Stimulated activated CD4-positive, alpha-beta T cell treated with anti-CD3 and anti-CD28 coated beads, Interleukin-2, amount 100 ng/mL, for 4 hours (primary cell): Measurements from ENCODE around the gene POLR1A.

Experiments used
- DNase-seq: peaks from one replicate; pipeline ENCODE4 v3.0.0-alpha.2; 2020; ENCODE audit warnings: low read depth

POLR1A gene

GRCh38 chr2:86097114-86097896 lies 8.4 kb downstream of the POLR1A start:
- no peak for DNase-seq

GRCh38 chr2:86094229-86094628 lies 11.5 kb downstream of the POLR1A start:
- DNase-seq: no peak

GRCh38 chr2:86087936-86088850 lies 17.5 kb downstream of the POLR1A start:
- DNase-seq: no peak

- DNase-seq: no peak
Observed at GRCh38 chr2:86082756-86083155, 22.9 kb downstream of the POLR1A start.

GRCh38 chr2:86081724-86082123 lies 24.0 kb downstream of the POLR1A start:
- DNase-seq: no peak

GRCh38 chr2:86079981-86080911 lies 25.4 kb downstream of the POLR1A start:
- peak; percentile 56 for DNase-seq

GRCh38 chr2:86078774-86079545 lies 26.7 kb downstream of the POLR1A start:
- DNase-seq: no peak

- DNase-seq: no peak
Observed at GRCh38 chr2:86075886-86076285, 29.8 kb downstream of the POLR1A start.

- no peak for DNase-seq
Observed at GRCh38 chr2:86074811-86075210, 30.9 kb downstream of the POLR1A start.

- DNase-seq: no peak
Observed at GRCh38 chr2:86074256-86074655, 31.4 kb downstream of the POLR1A start.

GRCh38 chr2:86073225-86073624 lies 32.5 kb downstream of the POLR1A start:
- no peak for DNase-seq

- DNase-seq: no peak
Observed at GRCh38 chr2:86072271-86072858, 33.3 kb downstream of the POLR1A start.

- DNase-seq: no peak
Observed at GRCh38 chr2:86070868-86071267, 34.8 kb downstream of the POLR1A start.

- DNase-seq: no peak
Observed at GRCh38 chr2:86069783-86070339, 35.8 kb downstream of the POLR1A start.

GRCh38 chr2:86069091-86069685 lies 36.5 kb downstream of the POLR1A start:
- no peak for DNase-seq

- DNase-seq: no peak
Observed at GRCh38 chr2:86068648-86069047, 37.0 kb downstream of the POLR1A start.

GRCh38 chr2:86068136-86068588 lies 37.5 kb downstream of the POLR1A start:
- DNase-seq: peak; percentile 28

- DNase-seq: no peak
Observed at GRCh38 chr2:86066915-86067314, 38.8 kb downstream of the POLR1A start.

GRCh38 chr2:86066007-86066578 lies 39.6 kb downstream of the POLR1A start:
- no peak for DNase-seq

GRCh38 chr2:86065512-86065911 lies 40.2 kb downstream of the POLR1A start:
- no peak for DNase-seq
